Ascending aorta (tissue), 2 donors: ENCODE results near the gene GRIA1. TPM values are rescaled to one million over a fixed set of nuclear protein-coding genes. Genes with fewer than 3 reads are reported as not detected.

Source experiments
- DNase-seq, 2 donors: peaks; one replicate each; pipeline ENCODE4 v3.0.0-alpha.2; 2019; ENCODE audit warnings: low spot score in 2 of 2
- H3K27ac ChIP-seq, 2 donors: fragments of 200-600 bp; sonication (generic); one replicate each; pipeline ENCODE4 v1.5.1; 2016 to 2017; ENCODE audit warnings: mild to moderate bottlenecking in 1 of 2
- H3K27me3 ChIP-seq: fragments of 200-600 bp; sonication (generic); one replicate; pipeline ENCODE4 v1.5.1; 2017
- H3K36me3 ChIP-seq, 2 donors: fragments of 200-600 bp; sonication (generic); one replicate each; pipeline ENCODE4 v1.5.1; 2016
- H3K4me1 ChIP-seq, 2 donors: fragments of 200-600 bp; sonication (generic); one replicate each; pipeline ENCODE4 v1.5.1; 2016 to 2017; ENCODE audit warnings: mild to moderate bottlenecking in 1 of 2
- H3K4me3 ChIP-seq, 2 donors: fragments of 200-600 bp; sonication (generic); one replicate each; pipeline ENCODE4 v1.5.1; 2016 to 2017; ENCODE audit warnings: mild to moderate bottlenecking in 1 of 2
- H3K9me3 ChIP-seq, 2 donors: fragments of 200-600 bp; sonication (generic); one replicate each; pipeline ENCODE4 v1.5.1; 2016
- intact Hi-C: fragments of 100-400 bp; cut with DNase I; formaldehyde crosslinking; loops from one replicate; pipeline ENCODE4 v1.15.1; 2023
- total RNA-seq: library from RNA; depleted of rRNA; stranded (reverse); fragments of >200 nt; gene quantifications from one replicate; pipeline ENCODE4 v1.1.0, GENCODE V29; 2016
- TF ChIP-seq, protein P1 (sequence below), 3 experiments: fragments of 200-600 bp in 2 of 3; fragments of 450-650 bp in 1 of 3; sonication (generic) in 2 of 3; IDR thresholded peaks; one replicate each; pipeline ENCODE4 v1.5.1; 2016 to 2019; ENCODE audit warnings: antibody characterized with exemption in 3 of 3, mild to moderate bottlenecking in 1 of 3, moderate library complexity in 1 of 3

The GRIA1 gene
- total RNA-seq, 1 donor from 2014 or later, result 7.0 TPM

GRCh38 chr5:153534102-153534501, 43.6 kb downstream of the GRIA1 start:
- H3K4me3 ChIP-seq, result peak overlapping the region in 1 of 2 donors; percentile 6
- TF ChIP-seq, protein P1, sequence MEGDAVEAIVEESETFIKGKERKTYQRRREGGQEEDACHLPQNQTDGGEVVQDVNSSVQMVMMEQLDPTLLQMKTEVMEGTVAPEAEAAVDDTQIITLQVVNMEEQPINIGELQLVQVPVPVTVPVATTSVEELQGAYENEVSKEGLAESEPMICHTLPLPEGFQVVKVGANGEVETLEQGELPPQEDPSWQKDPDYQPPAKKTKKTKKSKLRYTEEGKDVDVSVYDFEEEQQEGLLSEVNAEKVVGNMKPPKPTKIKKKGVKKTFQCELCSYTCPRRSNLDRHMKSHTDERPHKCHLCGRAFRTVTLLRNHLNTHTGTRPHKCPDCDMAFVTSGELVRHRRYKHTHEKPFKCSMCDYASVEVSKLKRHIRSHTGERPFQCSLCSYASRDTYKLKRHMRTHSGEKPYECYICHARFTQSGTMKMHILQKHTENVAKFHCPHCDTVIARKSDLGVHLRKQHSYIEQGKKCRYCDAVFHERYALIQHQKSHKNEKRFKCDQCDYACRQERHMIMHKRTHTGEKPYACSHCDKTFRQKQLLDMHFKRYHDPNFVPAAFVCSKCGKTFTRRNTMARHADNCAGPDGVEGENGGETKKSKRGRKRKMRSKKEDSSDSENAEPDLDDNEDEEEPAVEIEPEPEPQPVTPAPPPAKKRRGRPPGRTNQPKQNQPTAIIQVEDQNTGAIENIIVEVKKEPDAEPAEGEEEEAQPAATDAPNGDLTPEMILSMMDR (IDR thresholded peaks at IDR 0.05), result no peak
- no peaks in the 10 kb centered on the region for H3K9me3 ChIP-seq
- H3K36me3 ChIP-seq, result no peaks in the 10 kb centered on the region
- intact Hi-C loops, result no loop called here
- peaks cover 0 to 13% of the 10 kb centered on the region in 2 donors for H3K4me1 ChIP-seq
- no peak for DNase-seq
- H3K27ac ChIP-seq, result peak overlapping the region in 1 of 2 donors; percentile 3
- H3K27me3 ChIP-seq, result no peaks in the 10 kb centered on the region

DNA sequence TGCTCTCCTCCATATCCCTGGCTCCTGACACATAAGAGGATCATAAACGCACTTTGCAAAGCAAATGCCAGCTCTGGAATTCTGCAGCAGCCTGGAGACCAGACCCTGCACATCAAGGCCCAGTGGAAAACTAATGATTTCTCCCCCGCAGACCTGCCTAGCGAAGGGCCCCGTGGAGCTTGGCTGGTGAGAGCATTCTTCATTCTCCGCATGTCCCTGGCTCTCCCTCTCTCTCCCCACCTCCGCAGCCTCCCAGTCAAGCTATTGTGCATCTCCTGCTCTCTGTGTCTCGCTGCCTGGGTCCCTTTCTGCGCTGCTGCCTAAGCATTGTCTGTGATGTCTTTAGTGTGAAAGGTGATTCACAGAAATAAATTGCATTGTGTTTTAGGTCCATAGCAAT, 46.7 kb downstream of the GRIA1 start:
- intact Hi-C loops, result no loop called here
- H3K27me3 ChIP-seq, result no peaks in the 10 kb centered on the region
- H3K4me1 ChIP-seq, result peaks cover 0 to 13% of the 10 kb centered on the region in 2 donors
- H3K36me3 ChIP-seq, result no peaks in the 10 kb centered on the region
- no peak overlapping the region for H3K4me3 ChIP-seq
- no peak for DNase-seq
- H3K9me3 ChIP-seq, result no peaks in the 10 kb centered on the region
- H3K27ac ChIP-seq, result no peak overlapping the region
- TF ChIP-seq, protein P1 (IDR thresholded peaks at IDR 0.05), result no peak

GRCh38 chr5:153539983-153540382, 49.5 kb downstream of the GRIA1 start:
- H3K4me1 ChIP-seq, result no peaks in the 10 kb centered on the region
- DNase-seq, result no peak
- H3K36me3 ChIP-seq, result no peaks in the 10 kb centered on the region
- no peak overlapping the region for H3K27ac ChIP-seq
- H3K4me3 ChIP-seq, result no peak overlapping the region
- H3K27me3 ChIP-seq, result no peaks in the 10 kb centered on the region
- H3K9me3 ChIP-seq, result no peaks in the 10 kb centered on the region
- TF ChIP-seq, protein P1 (IDR thresholded peaks at IDR 0.05), result no peak
- intact Hi-C loops, result no loop called here

DNA sequence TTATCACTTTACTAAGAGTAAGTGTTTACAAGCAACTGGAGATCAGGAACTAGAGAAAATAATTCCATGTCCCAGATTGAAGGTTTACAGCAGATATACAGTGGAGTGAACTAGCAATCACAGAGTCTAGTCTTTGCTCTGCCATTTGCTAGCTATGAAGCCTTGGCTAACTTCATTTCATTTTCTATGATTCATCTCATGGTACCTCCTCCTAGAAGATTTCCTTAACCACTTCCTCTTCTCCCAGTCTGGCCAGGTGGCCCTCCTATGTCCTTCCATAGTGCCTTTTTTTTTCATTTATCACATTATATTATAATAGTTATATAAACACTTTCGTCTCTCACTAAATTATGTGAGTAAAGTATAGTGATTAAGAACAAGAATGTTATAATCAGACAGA, 52.1 kb downstream of the GRIA1 start:
- no peak overlapping the region for H3K4me3 ChIP-seq
- no peaks in the 10 kb centered on the region for H3K4me1 ChIP-seq
- no peaks in the 10 kb centered on the region for H3K36me3 ChIP-seq
- intact Hi-C loops, result no loop called here
- DNase-seq, result no peak
- TF ChIP-seq, protein P1 (IDR thresholded peaks at IDR 0.05), result no peak
- no peaks in the 10 kb centered on the region for H3K9me3 ChIP-seq
- H3K27me3 ChIP-seq, result no peaks in the 10 kb centered on the region
- H3K27ac ChIP-seq, result no peak overlapping the region

GRCh38 chr5:153543288-153543687, 52.8 kb downstream of the GRIA1 start:
- intact Hi-C loops, result no loop called here
- TF ChIP-seq, protein P1 (IDR thresholded peaks at IDR 0.05), result no peak
- no peaks in the 10 kb centered on the region for H3K4me1 ChIP-seq
- H3K4me3 ChIP-seq, result no peak overlapping the region
- no peaks in the 10 kb centered on the region for H3K27me3 ChIP-seq
- DNase-seq, result no peak
- H3K27ac ChIP-seq, result no peak overlapping the region
- no peaks in the 10 kb centered on the region for H3K9me3 ChIP-seq
- no peaks in the 10 kb centered on the region for H3K36me3 ChIP-seq

GRCh38 chr5:153543959-153544470, 53.5 kb downstream of the GRIA1 start:
- H3K36me3 ChIP-seq, result no peaks in the 10 kb centered on the region
- no peak overlapping the region for H3K4me3 ChIP-seq
- no peaks in the 10 kb centered on the region for H3K27me3 ChIP-seq
- TF ChIP-seq, protein P1 (IDR thresholded peaks at IDR 0.05), result no peak
- intact Hi-C loops, result no loop called here
- no peaks in the 10 kb centered on the region for H3K4me1 ChIP-seq
- no peak overlapping the region for H3K27ac ChIP-seq
- H3K9me3 ChIP-seq, result no peaks in the 10 kb centered on the region
- no peak for DNase-seq
